A673 (cell line): ENCODE measurements around the gene GAPDH.

Experiments used
- CTCF ChIP-seq: fragments of 300-800, 200-600 bp; sonication (generic); conservative IDR thresholded peaks from 2 replicates; pipeline ENCODE4 v1.5.1; 2017; ENCODE audit warnings: low read depth, mild to moderate bottlenecking, antibody characterized with exemption, low read length, moderate library complexity, mixed read lengths
- EZH2 ChIP-seq: fragments of 200-600 bp; sonication (generic); IDR thresholded peaks from 2 replicates; pipeline ENCODE4 v1.6.1; 2017; ENCODE audit warnings: borderline replicate concordance, low read depth, mild to moderate bottlenecking, mixed read lengths, antibody characterized with exemption, low read length; ENCODE audit not compliant: poor library complexity, severe bottlenecking

DNA sequence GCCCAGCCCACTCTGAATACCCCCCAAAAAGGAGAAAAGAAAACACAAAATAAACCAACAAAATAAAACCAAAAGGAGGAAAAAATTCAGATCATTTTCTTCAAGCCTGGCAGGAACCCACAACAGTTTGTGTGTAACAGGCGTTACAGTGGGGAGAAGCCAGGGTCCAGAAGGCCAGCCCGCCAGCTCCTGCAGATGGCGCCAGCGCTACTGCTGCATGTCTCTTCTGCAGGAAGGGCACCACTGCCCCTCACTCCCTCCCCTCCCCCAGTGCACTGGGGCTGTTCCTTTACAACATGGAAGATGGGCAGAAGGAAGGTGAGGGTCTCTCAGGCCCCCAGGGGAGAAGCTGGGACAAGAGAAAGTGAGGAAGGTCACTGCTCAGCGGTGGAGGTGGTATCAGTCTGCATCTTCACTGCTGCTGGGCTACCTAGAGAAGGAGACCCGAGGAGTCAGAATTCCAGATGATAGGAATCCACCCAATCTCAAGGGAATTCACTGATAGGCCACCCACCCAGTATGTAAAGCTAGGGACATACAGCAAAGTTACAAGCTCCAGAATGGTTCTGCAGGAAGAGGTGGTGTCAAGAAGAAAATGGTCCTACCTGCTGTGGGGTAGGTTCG, 36.1 kb downstream of the GAPDH start:
- TF ChIP-seq CTCF (peak; percentile 83), EZH2 (no peak)
